ENCODE results near the gene CGAS.
"Not testable (repeated sequence)": the region's sequence is repeated elsewhere in the genome, so short reads cannot be mapped to it uniquely, and the experiment has no call there.

The CGAS gene

GRCh38 chr6:73382462-73383113 is 69.5 kb downstream of the CGAS start:
- Mint-ChIP-seq H3K27ac (no peak overlapping the region), H3K4me1 (ENCODE audit: low read depth) (no peaks in the 10 kb centered on the region), H3K36me3 (ENCODE audit: low read depth) (no peaks in the 10 kb centered on the region), H3K4me3 (no peak overlapping the region), H3K27me3 (no peaks in the 10 kb centered on the region), H3K9me3 (no peaks in the 10 kb centered on the region)

- H3K4me3 Mint-ChIP-seq; H3K4me1 Mint-ChIP-seq (ENCODE audit: low read depth); H3K27ac Mint-ChIP-seq; H3K9me3 Mint-ChIP-seq; H3K27me3 Mint-ChIP-seq; H3K36me3 Mint-ChIP-seq (ENCODE audit: low read depth): not testable (repeated sequence)
These were observed 70.6 kb downstream of the CGAS start for GRCh38 chr6:73381531-73381930.

- Mint-ChIP-seq H3K27ac (no peak overlapping the region), H3K4me1 (ENCODE audit: low read depth) (no peaks in the 10 kb centered on the region), H3K36me3 (ENCODE audit: low read depth) (no peaks in the 10 kb centered on the region), H3K9me3 (peaks cover 3% of the 10 kb centered on the region), H3K4me3 (no peak overlapping the region), H3K27me3 (no peaks in the 10 kb centered on the region)
These were observed 74.9 kb downstream of the CGAS start for GRCh38 chr6:73377225-73377624.

GRCh38 chr6:73375216-73375615 is 76.9 kb downstream of the CGAS start:
- H3K4me1 Mint-ChIP-seq (ENCODE audit: low read depth) = no peaks in the 10 kb centered on the region
- no peaks in the 10 kb centered on the region for H3K36me3 Mint-ChIP-seq (ENCODE audit: low read depth)
- no peaks in the 10 kb centered on the region for H3K27me3 Mint-ChIP-seq
- no peak overlapping the region for H3K4me3 Mint-ChIP-seq
- H3K9me3 Mint-ChIP-seq = peaks cover 3% of the 10 kb centered on the region
- H3K27ac Mint-ChIP-seq = no peak overlapping the region

All from stimulated activated naive CD8-positive, alpha-beta T cell treated with anti-CD3 and anti-CD28 coated beads, Interleukin-15, Interleukin-2, amounts not matched to agents 100 ng/mL and 50 ng/mL, for 24 hours (primary cell).